Brain microvascular endothelial cell (primary cell): ENCODE results near the gene PRMT1.

Experiments
- DNase-seq: peaks from one replicate; pipeline ENCODE4 v3.0.0-alpha.2; 2020
- H3K27ac ChIP-seq: fragments of 250-450 bp; sonication (Bioruptor Pico); 2 replicates; pipeline ENCODE4 v1.5.1; 2020; ENCODE audit warnings: mild to moderate bottlenecking, moderate library complexity
- H3K27me3 ChIP-seq: fragments of 250-450 bp; sonication (Bioruptor Pico); replicated peaks from 2 replicates; pipeline ENCODE4 v1.5.1; 2020; ENCODE audit warnings: mild to moderate bottlenecking
- H3K36me3 ChIP-seq: fragments of 250-450 bp; sonication (Bioruptor Pico); replicated peaks from 2 replicates; pipeline ENCODE4 v1.5.1; 2020; ENCODE audit warnings: mild to moderate bottlenecking
- H3K4me3 ChIP-seq: 2 replicates; pipeline ENCODE4 v1.5.1; 2011; ENCODE audit warnings: low read depth, mild to moderate bottlenecking, control low read depth, low read length, moderate library complexity
- CTCF ChIP-seq: IDR thresholded peaks from 2 replicates; pipeline ENCODE4 v1.5.1; 2011; ENCODE audit warnings: low read depth, mild to moderate bottlenecking, moderate library complexity, low read length, control low read depth, inconsistent platforms; ENCODE audit errors: missing control alignments
- in situ Hi-C: cut with HindIII; loops from 2 replicates; pipeline ENCODE4 v1.10.0; 2017; ENCODE audit warnings: low sequenced_read_pairs, low pct_ligation_motif_present

The PRMT1 gene

GRCh38 chr19:49635530-49636232, 41.4 kb upstream of the PRMT1 start:
- in situ Hi-C loops, result no loop called here
- no peak for DNase-seq
- peak; percentile 27 for TF ChIP-seq CTCF

GRCh38 chr19:49636233-49636932, 40.7 kb upstream of the PRMT1 start:
- TF ChIP-seq CTCF, result no peak
- DNase-seq, result no peak
- H3K4me3 ChIP-seq, result no peak overlapping the region
- peaks cover 4% of the 10 kb centered on the region for H3K36me3 ChIP-seq
- no peak overlapping the region for H3K27ac ChIP-seq
- no peaks in the 10 kb centered on the region for H3K27me3 ChIP-seq
- in situ Hi-C loops, result no loop called here

More at GRCh38 chr19:49635530-49636232, 41.4 kb upstream of the PRMT1 start:
- H3K27me3 ChIP-seq, result no peaks in the 10 kb centered on the region
- no peak overlapping the region for H3K4me3 ChIP-seq
- H3K36me3 ChIP-seq, result peaks cover 4% of the 10 kb centered on the region
- no peak overlapping the region for H3K27ac ChIP-seq

- no peaks in the 10 kb centered on the region for H3K27me3 ChIP-seq
- peak overlapping the region; percentile 76 for H3K27ac ChIP-seq
- peak; percentile 62 for DNase-seq
- peak overlapping the region; percentile 71 for H3K4me3 ChIP-seq
- TF ChIP-seq CTCF, result no peak
- H3K36me3 ChIP-seq, result peaks cover 4% of the 10 kb centered on the region
- in situ Hi-C loops, result no loop called here
Measured at GRCh38 chr19:49637821-49638738, 39.0 kb upstream of the PRMT1 start.

- no peak for DNase-seq
- Histone ChIP-seq H3K27ac (peak overlapping the region; percentile 76), H3K36me3 (peaks cover 4% of the 10 kb centered on the region), H3K4me3 (peak overlapping the region; percentile 71), H3K27me3 (no peaks in the 10 kb centered on the region)
- TF ChIP-seq CTCF, result no peak
- in situ Hi-C loops, result no loop called here
Measured at GRCh38 chr19:49639401-49640112, 37.5 kb upstream of the PRMT1 start.

GRCh38 chr19:49640113-49640898, 36.8 kb upstream of the PRMT1 start, which contains the start of gene RRAS:
RRAS (minus strand) TSS chr19:49640143; CDS start chr19:49640098, 45 bp downstream.
- peak within 1 kb of the TSS; percentile 99 for H3K27ac ChIP-seq
- H3K36me3 ChIP-seq, result peaks cover 2% of the 10 kb centered on the region
- peak; percentile 100 for DNase-seq
- in situ Hi-C loops, result no loop called here
- H3K27me3 ChIP-seq, result no peaks in the 10 kb centered on the region
- no peak for TF ChIP-seq CTCF
- peak within 1 kb of the TSS; percentile 71 for H3K4me3 ChIP-seq
